Psoas muscle (tissue), 8 donors: ENCODE data around the gene CD99. TPM values are rescaled to one million over a fixed set of nuclear protein-coding genes. Genes with fewer than 3 reads are reported as not detected.
"Not testable (repeated sequence)": the region's sequence is repeated elsewhere in the genome, so short reads cannot be mapped to it uniquely, and the experiment has no call there.

ENCODE experiments used
- ATAC-seq, 4 donors: fragments of 200-7000 bp; cut with Tn5 transposase; one replicate each; pipeline ENCODE4 v1.9.1; 2020; ENCODE audit warnings: moderate library complexity in 3 of 4, mild to moderate bottlenecking in 2 of 4
- DNase-seq, 2 donors: peaks; one replicate each; pipeline ENCODE4 v3.0.0-alpha.2; 2020
- H3K27ac ChIP-seq: fragments of 200-600 bp; one replicate; pipeline ENCODE4 v1.8.0; 2022
- H3K27me3 ChIP-seq, 3 donors: fragments of 200-600 bp in 1 of 3; one replicate each; pipeline versions ENCODE4 v1.6.1 to v1.8.0; 2013 to 2022; ENCODE audit warnings: low read length in 2 of 3, mild to moderate bottlenecking in 2 of 3, moderate library complexity in 1 of 3; ENCODE audit not compliant: insufficient read depth in 3 of 3
- H3K36me3 ChIP-seq, 2 donors: fragments of 200-600 bp in 1 of 2; one replicate each; pipeline versions ENCODE4 v1.6.1 to v1.8.0; 2013 to 2022; ENCODE audit warnings: low read depth in 1 of 2, mild to moderate bottlenecking in 1 of 2, moderate library complexity in 1 of 2; ENCODE audit not compliant: insufficient read depth in 1 of 2
- H3K4me1 ChIP-seq: fragments of 200-600 bp; one replicate; pipeline ENCODE4 v1.8.0; 2022
- H3K4me3 ChIP-seq: fragments of 200-600 bp; one replicate; pipeline ENCODE4 v1.8.0; 2022; ENCODE audit warnings: mild to moderate bottlenecking
- H3K9me3 ChIP-seq: fragments of 200-600 bp; one replicate; pipeline ENCODE4 v1.8.0; 2022
- WGBS, 3 donors: extraction: QIAGEN DNeasy Blood & Tissue Kit; methylation state at CpG; one replicate each; pipeline versions ENCODE4 v1.1.6 to v1.1.7; 2013; 5-methylcytosine and 5-hydroxymethylcytosine counted together
- intact Hi-C, 2 donors: fragments of 100-400 bp; cut with DNase I; formaldehyde crosslinking; loops; one replicate each; pipeline versions ENCODE4 v1.11.0 to v1.14.2; 2022
- polyA plus RNA-seq, 3 donors: library from polyadenylated mRNA; stranded (reverse); fragments of 200-250 nt; gene quantifications; one replicate each; pipeline ENCODE4 v1.2.3, GENCODE V29; 2013
- total RNA-seq, 4 donors: library from RNA; stranded (reverse); fragmentation: NEBNext Ultra II Directional in 2 of 4; extraction: Animal tissue kit (Norgen Biotek cat#: 25700) in 2 of 4; gene quantifications; one replicate each; pipeline versions ENCODE4 v1.2.1 to v1.2.4, GENCODE V29; 2021 to 2023
- TF ChIP-seq, protein P1 (sequence below): fragments of 200-600 bp; IDR thresholded peaks from one replicate; pipeline ENCODE4 v1.8.0; 2022; ENCODE audit warnings: antibody characterized with exemption
- donor health status: healthy with polysubstance abuse.
- donor health status: DM: no; HTN: no; CAD: no; lungs with moderate emphysema.
- donor health status: Bipolar disorder and iron deficiency.
- donor health status: healthy.
- donor health status: DM: yes; HTN: yes; CAD: no.
- donor health status: DM: no; HTN: no; CAD: no.
- donor health status: DM: no; HTN: no; CAD: no.
- donor health status: DM: yes; HTN: yes; CAD: no.

The CD99 gene
- total and polyA plus RNA-seq, 7 donors: 118 to 239 (median 128) TPM

DNA sequence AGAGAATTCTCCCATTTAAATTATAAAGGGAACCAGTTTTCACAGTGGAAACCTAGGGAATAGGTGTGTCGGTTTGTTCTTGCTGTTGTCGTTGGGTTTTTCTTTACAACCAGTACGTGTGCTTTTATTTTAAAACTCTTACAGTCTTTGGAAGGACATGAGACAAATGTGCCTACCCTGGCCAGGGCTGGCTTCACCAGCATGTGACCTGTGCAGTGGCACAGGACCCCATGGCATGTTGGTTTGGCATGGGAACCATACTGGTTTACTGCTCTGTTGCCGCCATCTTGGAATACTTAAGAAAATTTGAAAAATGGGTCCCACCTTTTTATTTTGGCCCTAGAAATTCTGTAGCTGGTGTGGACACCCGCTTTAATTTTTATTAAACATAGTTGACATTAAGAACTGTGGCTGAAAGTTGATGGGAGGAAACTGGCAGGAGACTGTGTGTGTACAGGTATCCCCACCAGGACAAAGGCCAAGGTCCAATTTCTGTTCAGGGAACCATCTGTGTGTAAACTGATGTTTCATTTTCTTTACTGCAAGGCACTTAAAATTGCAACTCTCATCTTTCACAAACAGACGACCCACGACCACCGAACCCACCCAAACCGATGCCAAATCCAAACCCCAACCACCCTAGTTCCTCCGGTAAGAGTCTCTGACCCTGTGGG lies 28.8 kb downstream of the CD99 start:
- intact Hi-C loops: no loop called here
- no peaks in the 10 kb centered on the region for H3K9me3 ChIP-seq
- H3K4me1 ChIP-seq: no peaks in the 10 kb centered on the region
- no peak for DNase-seq
- H3K27ac ChIP-seq: no peak overlapping the region
- WGBS, 3 donors: 90 to 97% (median 95%) methylated on average over 10 of the region's 10 CpGs
- no peak for ATAC-seq
- H3K4me3 ChIP-seq: no peak overlapping the region
- H3K36me3 ChIP-seq: peaks cover 23 to 99% of the 10 kb centered on the region in 2 donors
- no peaks in the 10 kb centered on the region for H3K27me3 ChIP-seq
- TF ChIP-seq, protein P1, sequence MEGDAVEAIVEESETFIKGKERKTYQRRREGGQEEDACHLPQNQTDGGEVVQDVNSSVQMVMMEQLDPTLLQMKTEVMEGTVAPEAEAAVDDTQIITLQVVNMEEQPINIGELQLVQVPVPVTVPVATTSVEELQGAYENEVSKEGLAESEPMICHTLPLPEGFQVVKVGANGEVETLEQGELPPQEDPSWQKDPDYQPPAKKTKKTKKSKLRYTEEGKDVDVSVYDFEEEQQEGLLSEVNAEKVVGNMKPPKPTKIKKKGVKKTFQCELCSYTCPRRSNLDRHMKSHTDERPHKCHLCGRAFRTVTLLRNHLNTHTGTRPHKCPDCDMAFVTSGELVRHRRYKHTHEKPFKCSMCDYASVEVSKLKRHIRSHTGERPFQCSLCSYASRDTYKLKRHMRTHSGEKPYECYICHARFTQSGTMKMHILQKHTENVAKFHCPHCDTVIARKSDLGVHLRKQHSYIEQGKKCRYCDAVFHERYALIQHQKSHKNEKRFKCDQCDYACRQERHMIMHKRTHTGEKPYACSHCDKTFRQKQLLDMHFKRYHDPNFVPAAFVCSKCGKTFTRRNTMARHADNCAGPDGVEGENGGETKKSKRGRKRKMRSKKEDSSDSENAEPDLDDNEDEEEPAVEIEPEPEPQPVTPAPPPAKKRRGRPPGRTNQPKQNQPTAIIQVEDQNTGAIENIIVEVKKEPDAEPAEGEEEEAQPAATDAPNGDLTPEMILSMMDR: no peak

- DNase-seq (no peak), ATAC-seq (no peak)
- Histone ChIP-seq H3K27me3 (no peaks in the 10 kb centered on the region), H3K36me3 (peaks cover 29 to 99% of the 10 kb centered on the region in 2 donors), H3K27ac (no peak overlapping the region), H3K9me3 (no peaks in the 10 kb centered on the region), H3K4me1 (no peaks in the 10 kb centered on the region), H3K4me3 (no peak overlapping the region)
- intact Hi-C loops: no loop called here
- WGBS, 3 donors: 85 to 91% (median 86%) methylated on average over 20 of the region's 20 CpGs
- TF ChIP-seq, protein P1: no peak
Measured at GRCh38 chrX:2723286-2723879, 32.3 kb downstream of the CD99 start.

DNA sequence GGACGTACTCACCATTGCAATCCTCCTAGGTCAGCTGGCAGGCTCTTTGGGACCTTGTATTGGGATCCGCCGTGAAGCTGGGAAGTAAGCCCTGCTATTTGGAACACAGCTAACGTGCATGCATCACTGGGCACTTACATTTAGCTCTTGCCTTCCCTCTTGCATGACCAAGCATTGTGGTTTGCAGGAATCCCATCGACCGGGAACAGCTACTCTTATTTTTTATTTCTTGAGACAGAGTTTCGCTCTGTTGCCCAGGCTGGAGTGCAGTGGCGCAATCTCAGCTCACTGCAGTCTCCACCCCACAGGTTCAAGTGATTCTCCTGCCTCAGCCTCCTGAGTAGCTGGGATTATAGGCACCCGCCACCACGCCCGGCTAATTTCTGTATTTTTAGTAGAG lies 36.2 kb downstream of the CD99 start:
- ATAC-seq: peak in 1 of 4 donors; percentile 64
- DNase-seq, H3K4me3 ChIP-seq, H3K9me3 ChIP-seq, intact Hi-C loops, H3K27me3 ChIP-seq, H3K4me1 ChIP-seq, H3K27ac ChIP-seq: not testable (repeated sequence)
- 81 to 90% (median 88%) methylated on average over 11 of the region's 11 CpGs for WGBS, 3 donors
- H3K36me3 ChIP-seq: peaks cover 15 to 92% of the 10 kb centered on the region in 2 donors

DNA sequence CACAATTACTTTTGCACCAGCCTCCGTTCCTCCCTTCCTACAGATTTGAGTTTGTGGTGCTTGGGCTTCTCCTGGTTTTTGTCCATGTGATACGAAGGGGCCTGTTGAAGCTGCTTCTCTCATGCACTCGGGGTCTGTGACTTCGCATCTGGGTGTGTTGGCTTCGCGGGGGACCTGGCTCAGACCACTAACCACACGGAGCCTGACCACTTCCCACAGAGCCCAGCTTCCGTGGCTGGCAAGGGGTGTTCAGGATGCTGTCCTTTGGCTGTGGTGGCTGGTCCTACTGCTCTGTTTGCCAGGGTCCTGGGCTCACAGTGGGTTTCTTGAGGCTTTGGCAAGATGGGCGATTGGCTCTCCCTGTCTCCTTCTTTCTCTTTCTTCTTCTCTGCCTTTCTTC lies 41.0 kb downstream of the CD99 start:
- H3K36me3 ChIP-seq: peaks cover 3 to 78% of the 10 kb centered on the region in 2 donors
- no peaks in the 10 kb centered on the region for H3K27me3 ChIP-seq
- H3K4me3 ChIP-seq: no peak overlapping the region
- no peaks in the 10 kb centered on the region for H3K4me1 ChIP-seq
- 83 to 89% (median 87%) methylated on average over 9 of the region's 9 CpGs for WGBS, 3 donors
- H3K27ac ChIP-seq: no peak overlapping the region
- no peaks in the 10 kb centered on the region for H3K9me3 ChIP-seq
- DNase-seq: no peak
- TF ChIP-seq, protein P1: no peak
- intact Hi-C loops: no loop called here
- no peak for ATAC-seq

DNA sequence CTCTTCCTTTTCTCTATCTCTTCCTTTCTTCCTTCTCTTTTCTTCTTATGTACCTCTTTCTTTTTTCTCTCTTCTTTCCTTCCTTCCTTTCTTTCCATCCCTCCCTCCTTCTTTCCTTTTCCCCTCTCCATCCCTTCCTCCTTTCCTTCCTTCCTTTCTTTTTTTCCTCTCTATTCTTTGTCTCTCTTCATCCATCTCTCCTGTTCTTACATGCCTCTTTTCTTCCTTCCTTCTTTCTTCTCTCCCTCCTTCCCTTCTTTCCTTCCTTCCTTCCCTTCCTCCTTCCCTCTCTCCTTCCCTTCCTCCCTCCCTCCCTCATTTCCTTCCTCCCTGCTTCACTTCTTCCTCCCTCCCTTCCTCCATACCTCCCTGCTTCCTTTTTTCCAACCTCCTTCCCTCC lies 41.6 kb downstream of the CD99 start:
- no peak overlapping the region for H3K4me3 ChIP-seq
- no peak overlapping the region for H3K27ac ChIP-seq
- TF ChIP-seq, protein P1: no peak
- no peaks in the 10 kb centered on the region for H3K9me3 ChIP-seq
- no peak for DNase-seq
- no peaks in the 10 kb centered on the region for H3K4me1 ChIP-seq
- no peak for ATAC-seq
- intact Hi-C loops: no loop called here
- no peaks in the 10 kb centered on the region for H3K27me3 ChIP-seq
- H3K36me3 ChIP-seq: peaks cover 3 to 74% of the 10 kb centered on the region in 2 donors
